ENCODE data around the gene SMYD1. TPM values are rescaled to one million over a fixed set of nuclear protein-coding genes. Genes with fewer than 3 reads are reported as not detected.

The SMYD1 gene
- total and polyA plus RNA-seq, 2 donors (not counting 3 experiments of a cell fraction or from before 2014, with no cell fraction given) = not detected

- no peak for FAIRE-seq
These were observed 59.9 kb downstream of the SMYD1 start for GRCh38 chr2:88127638-88127887.

GRCh38 chr2:88127888-88128653 lies 60.4 kb downstream of the SMYD1 start, which contains the start of gene FABP1:
Gene FABP1 (minus strand): TSS chr2:88128062. CDS start chr2:88128017, 45 bp downstream.
- no TSS peak for BruUV-seq (replicated peaks)
- dilution Hi-C loops (cut with MboI; ENCODE audit: extremely low pct_ligation_motif_present, low sequenced_read_pairs) = no loop called here
- DNase-seq (ENCODE audit: low read depth, low spot score) = no peak
- Histone ChIP-seq H3K79me2 (ENCODE audit: control insufficient read depth, insufficient read depth, low read length) (no peaks in the 10 kb centered on the region), H3K9ac (replicated peaks; ENCODE audit: extremely low read depth, insufficient read depth, low read length) (no peak within 1 kb of the TSS), H3K4me3 (replicated peaks in 1 of 3; ENCODE audit: insufficient read depth in 1 of 3, low read depth in 1 of 3, low read length in 3 of 3) (no peak within 1 kb of the TSS), H3K4me1 (ENCODE audit: control insufficient read depth, extremely low read depth, insufficient read depth, low read length) (no peaks in the 10 kb centered on the region), H4K20me1 (replicated peaks; ENCODE audit: control insufficient read depth, extremely low read depth, insufficient read depth, low read length) (no peaks in the 10 kb centered on the region), H3K36me3 (ENCODE audit: control insufficient read depth in 2 of 2, extremely low read depth in 1 of 2, insufficient read depth in 2 of 2, low read length in 2 of 2) (no peaks in the 10 kb centered on the region), H3K9me1 (replicated peaks; ENCODE audit: control insufficient read depth, extremely low read depth, insufficient read depth, low read length) (no peaks in the 10 kb centered on the region), H3K27me3 (ENCODE audit: control insufficient read depth in 2 of 2, insufficient read depth in 2 of 2, low read length in 2 of 2) (no peaks in the 10 kb centered on the region), H3K27ac (ENCODE audit: insufficient read depth, low read depth, low read length) (no peak within 1 kb of the TSS), H3K4me2 (ENCODE audit: insufficient read depth, low read length) (no peak within 1 kb of the TSS), H2AFZ (ENCODE audit: low read depth, low read length) (no peak within 1 kb of the TSS), H3K9me3 (replicated peaks; ENCODE audit: control insufficient read depth, insufficient read depth, low read length) (no peaks in the 10 kb centered on the region)
- intact Hi-C loops (cut with micrococcal nuclease) = no loop called here
- ChIA-PET CTCF (no interaction called here), POLR2A (no interaction called here)
- FAIRE-seq = no peak
- TF ChIP-seq EZH2 (IDR thresholded peaks at IDR 0.05; ENCODE audit: borderline replicate concordance, low read depth, low read length, severe bottlenecking) = no peak
- TF ChIP-seq GATA2 (IDR thresholded peaks at IDR 0.05; ENCODE audit: insufficient read depth, insufficient read length, low read depth, low read length) = no peak
- TF ChIP-seq MYC (IDR thresholded peaks at IDR 0.05; ENCODE audit: low read depth, low read length) = no peak
- no peak for TF ChIP-seq POLR2AphosphoS5 (IDR thresholded peaks at IDR 0.05; ENCODE audit: insufficient read depth, low read depth, low read length)
- no peak for TF ChIP-seq POLR2A (IDR thresholded peaks at IDR 0.05; ENCODE audit: low read depth, low read length)
- no peak for TF ChIP-seq MAX (IDR thresholded peaks at IDR 0.05; ENCODE audit: insufficient read depth, insufficient read length)
- TF ChIP-seq JUN (IDR thresholded peaks at IDR 0.05; ENCODE audit: borderline replicate concordance, insufficient read depth, insufficient read length, low read depth) = no peak
- TF ChIP-seq FOS (IDR thresholded peaks at IDR 0.05; ENCODE audit: borderline replicate concordance, insufficient read depth, low read length) = no peak
- no peak for TF ChIP-seq CTCF (IDR thresholded peaks at IDR 0.05; ENCODE audit: extremely low read depth in 1 of 2, insufficient read depth in 1 of 2, low read depth in 1 of 2, low read length in 2 of 2)

More at GRCh38 chr2:88127638-88127887, 59.9 kb downstream of the SMYD1 start:
- Histone ChIP-seq H3K4me2 (ENCODE audit: insufficient read depth, low read length) (no peak overlapping the region), H3K27me3 (ENCODE audit: control insufficient read depth in 2 of 2, insufficient read depth in 2 of 2, low read length in 2 of 2) (no peaks in the 10 kb centered on the region), H3K9me3 (replicated peaks; ENCODE audit: control insufficient read depth, insufficient read depth, low read length) (no peaks in the 10 kb centered on the region), H4K20me1 (replicated peaks; ENCODE audit: control insufficient read depth, extremely low read depth, insufficient read depth, low read length) (no peaks in the 10 kb centered on the region), H3K9me1 (replicated peaks; ENCODE audit: control insufficient read depth, extremely low read depth, insufficient read depth, low read length) (no peaks in the 10 kb centered on the region), H3K9ac (replicated peaks; ENCODE audit: extremely low read depth, insufficient read depth, low read length) (no peak overlapping the region), H3K36me3 (ENCODE audit: control insufficient read depth in 2 of 2, extremely low read depth in 1 of 2, insufficient read depth in 2 of 2, low read length in 2 of 2) (no peaks in the 10 kb centered on the region), H3K27ac (ENCODE audit: insufficient read depth, low read depth, low read length) (no peak overlapping the region), H2AFZ (ENCODE audit: low read depth, low read length) (no peak overlapping the region), H3K79me2 (ENCODE audit: control insufficient read depth, insufficient read depth, low read length) (no peaks in the 10 kb centered on the region), H3K4me3 (replicated peaks in 1 of 3; ENCODE audit: insufficient read depth in 1 of 3, low read depth in 1 of 3, low read length in 3 of 3) (no peak overlapping the region), H3K4me1 (ENCODE audit: control insufficient read depth, extremely low read depth, insufficient read depth, low read length) (no peaks in the 10 kb centered on the region)
- BruUV-seq (replicated peaks) = no TSS peak
- no peak for DNase-seq (ENCODE audit: low read depth, low spot score)
- intact Hi-C loops (cut with micrococcal nuclease) = no loop called here
- no peak for TF ChIP-seq POLR2AphosphoS5 (IDR thresholded peaks at IDR 0.05; ENCODE audit: insufficient read depth, low read depth, low read length)
- dilution Hi-C loops (cut with MboI; ENCODE audit: extremely low pct_ligation_motif_present, low sequenced_read_pairs) = no loop called here
- CTCF ChIA-PET = no interaction called here
- POLR2A ChIA-PET = no interaction called here
